RWPE1 (cell line): ENCODE data around the gene CCDC148.

ENCODE experiments used
- CTCF ChIA-PET: fragments of 350-600 bp; sonication (Branson Sonifier 250); formaldehyde crosslinking; extraction: SDS; loops from one replicate; lab custom pipeline; 2021; lab: Yijun Ruan, JAX
- POLR2A ChIA-PET: fragments of 400-600 bp; formaldehyde crosslinking; extraction: SDS; loops from one replicate; lab custom pipeline; 2020; ENCODE audit warnings: antibody characterized with exemption; ENCODE audit not compliant: low non-redundant PET; lab: Yijun Ruan, JAX
- DNase-seq: peaks from one replicate; pipeline ENCODE4 v3.0.0; 2012; ENCODE audit warnings: low spot score
- H3K27ac ChIP-seq: fragments of 450-650 bp; 2 replicates; pipeline ENCODE4 v1.5.1; 2017
- TF ChIP-seq, protein P1 (sequence below): fragments of 450-650 bp; conservative IDR thresholded peaks from 2 replicates; pipeline ENCODE4 v1.5.1; 2017; ENCODE audit warnings: low read depth, mild to moderate bottlenecking

Gene CCDC148

DNA sequence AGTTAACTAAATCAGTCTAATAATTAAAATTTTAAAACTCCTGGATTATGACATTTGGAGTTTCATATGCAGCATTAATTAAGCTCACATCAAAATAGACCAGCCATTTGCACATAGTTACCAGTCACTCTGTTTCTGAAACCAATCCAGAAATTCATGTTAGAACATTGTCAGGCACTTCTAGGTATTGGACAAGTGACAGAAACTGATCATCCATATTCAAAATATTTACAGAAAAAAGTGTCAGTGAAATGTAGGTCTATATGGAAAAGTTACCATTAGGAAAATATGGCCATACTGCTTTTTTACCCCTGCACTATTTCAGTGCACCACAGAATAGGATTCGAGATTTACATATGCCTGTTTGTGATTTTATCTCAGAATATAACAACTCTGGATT, 321.5 kb downstream of the CCDC148 start:
- TF ChIP-seq, protein P1, sequence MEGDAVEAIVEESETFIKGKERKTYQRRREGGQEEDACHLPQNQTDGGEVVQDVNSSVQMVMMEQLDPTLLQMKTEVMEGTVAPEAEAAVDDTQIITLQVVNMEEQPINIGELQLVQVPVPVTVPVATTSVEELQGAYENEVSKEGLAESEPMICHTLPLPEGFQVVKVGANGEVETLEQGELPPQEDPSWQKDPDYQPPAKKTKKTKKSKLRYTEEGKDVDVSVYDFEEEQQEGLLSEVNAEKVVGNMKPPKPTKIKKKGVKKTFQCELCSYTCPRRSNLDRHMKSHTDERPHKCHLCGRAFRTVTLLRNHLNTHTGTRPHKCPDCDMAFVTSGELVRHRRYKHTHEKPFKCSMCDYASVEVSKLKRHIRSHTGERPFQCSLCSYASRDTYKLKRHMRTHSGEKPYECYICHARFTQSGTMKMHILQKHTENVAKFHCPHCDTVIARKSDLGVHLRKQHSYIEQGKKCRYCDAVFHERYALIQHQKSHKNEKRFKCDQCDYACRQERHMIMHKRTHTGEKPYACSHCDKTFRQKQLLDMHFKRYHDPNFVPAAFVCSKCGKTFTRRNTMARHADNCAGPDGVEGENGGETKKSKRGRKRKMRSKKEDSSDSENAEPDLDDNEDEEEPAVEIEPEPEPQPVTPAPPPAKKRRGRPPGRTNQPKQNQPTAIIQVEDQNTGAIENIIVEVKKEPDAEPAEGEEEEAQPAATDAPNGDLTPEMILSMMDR = no peak
- no peak overlapping the region for H3K27ac ChIP-seq
- ChIA-PET POLR2A (no interaction called here), CTCF (interaction anchor here (0.8 kb wide), 1 partner anchor 111 kb away, joined by 3 read pairs; no protein-coding TSS in a partner anchor)
- no peak for DNase-seq

DNA sequence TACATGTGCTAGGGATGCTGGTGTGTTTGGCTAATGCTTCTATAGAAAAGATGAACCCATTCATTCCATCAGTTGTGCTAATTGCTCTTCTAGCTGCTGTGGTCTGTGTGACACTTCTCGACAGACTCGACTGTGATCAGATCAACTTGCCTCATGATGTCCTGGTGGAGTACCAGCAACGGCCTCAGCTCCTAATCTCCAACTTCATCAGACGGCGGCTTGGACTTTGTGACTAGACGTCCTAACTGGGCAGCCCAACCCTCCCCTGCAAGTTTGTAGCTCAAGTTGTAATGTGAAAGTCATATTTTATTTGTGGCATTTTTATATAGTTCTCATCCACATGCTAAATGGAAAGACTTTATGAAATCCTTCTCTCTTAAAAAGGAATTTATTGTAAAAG, 321.9 kb downstream of the CCDC148 start:
- POLR2A ChIA-PET = no interaction called here
- CTCF ChIA-PET = interaction anchor here (0.8 kb wide), 1 partner anchor 110 kb away, joined by 3 read pairs; no protein-coding TSS in a partner anchor
- TF ChIP-seq, protein P1 = no peak
- no peak overlapping the region for H3K27ac ChIP-seq
- no peak for DNase-seq

DNA sequence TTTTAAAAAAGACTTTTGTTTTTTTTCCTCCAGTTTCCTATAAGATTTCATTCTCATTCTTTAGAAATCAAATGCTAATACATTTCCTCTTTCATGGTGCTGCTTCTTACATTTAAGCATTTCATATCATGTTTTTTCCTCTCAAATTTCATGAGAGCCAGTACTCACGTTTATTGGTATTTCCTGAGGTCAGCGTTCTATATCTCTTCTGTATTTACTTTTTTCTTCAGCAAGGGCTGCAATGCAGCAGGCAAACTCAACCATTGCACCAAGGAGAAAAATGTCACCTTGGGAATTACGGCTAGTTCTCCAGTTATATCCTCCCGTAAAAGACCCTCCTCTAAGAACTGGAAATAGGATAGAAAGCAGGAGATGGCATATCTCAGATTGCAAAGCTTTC, 322.5 kb downstream of the CCDC148 start:
- TF ChIP-seq, protein P1 = no peak
- no peak overlapping the region for H3K27ac ChIP-seq
- POLR2A ChIA-PET = no interaction called here
- CTCF ChIA-PET = no interaction called here
- DNase-seq = no peak

- DNase-seq = no peak
- TF ChIP-seq, protein P1 = no peak
- H3K27ac ChIP-seq = no peak overlapping the region
- POLR2A ChIA-PET = no interaction called here
- CTCF ChIA-PET = interaction anchor here (0.7 kb wide), 1 partner anchor 685 kb away, joined by 3 read pairs; no protein-coding TSS in a partner anchor
Measured at GRCh38 chr2:158131919-158132566, 324.5 kb downstream of the CCDC148 start.

GRCh38 chr2:158131483-158131912, 325.1 kb downstream of the CCDC148 start:
- CTCF ChIA-PET = interaction anchor here (0.7 kb wide), 1 partner anchor 685 kb away, joined by 3 read pairs; no protein-coding TSS in a partner anchor
- no peak for DNase-seq
- TF ChIP-seq, protein P1 = no peak
- H3K27ac ChIP-seq = no peak overlapping the region
- POLR2A ChIA-PET = no interaction called here

- CTCF ChIA-PET = interaction anchor here (0.7 kb wide), 1 partner anchor 684 kb away, joined by 3 read pairs; no protein-coding TSS in a partner anchor
- POLR2A ChIA-PET = no interaction called here
- no peak overlapping the region for H3K27ac ChIP-seq
- DNase-seq = no peak
- TF ChIP-seq, protein P1 = no peak
Measured at GRCh38 chr2:158130832-158131473, 325.6 kb downstream of the CCDC148 start.
